Kasumi-1 (cell line): ENCODE results near the gene SREBF2.

Source experiments
- DNase-seq, 2 experiments: peaks; one replicate each; lab custom pipeline; 2025; lab: John Stamatoyannopoulos, UW

SREBF2 gene

DNA sequence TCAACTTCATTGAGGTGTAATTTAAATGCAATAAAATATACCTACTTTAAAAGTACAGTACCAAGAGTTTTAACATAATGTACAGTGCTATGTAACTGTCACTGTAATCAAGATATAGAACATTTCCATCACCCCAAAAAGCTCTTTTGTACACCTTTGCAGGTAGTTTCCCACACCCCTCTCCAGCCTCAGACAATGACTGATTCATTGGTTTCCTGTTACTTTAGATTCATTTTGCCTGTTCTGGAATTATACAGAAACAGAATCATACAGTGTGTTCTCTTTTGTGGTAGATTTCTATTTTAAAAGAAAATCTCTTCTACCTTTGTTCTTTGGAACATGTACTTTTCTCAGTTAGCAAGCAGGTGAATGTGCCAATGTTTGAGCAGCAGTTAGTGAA, 43.8 kb downstream of the SREBF2 start:
- no peak for DNase-seq

DNA sequence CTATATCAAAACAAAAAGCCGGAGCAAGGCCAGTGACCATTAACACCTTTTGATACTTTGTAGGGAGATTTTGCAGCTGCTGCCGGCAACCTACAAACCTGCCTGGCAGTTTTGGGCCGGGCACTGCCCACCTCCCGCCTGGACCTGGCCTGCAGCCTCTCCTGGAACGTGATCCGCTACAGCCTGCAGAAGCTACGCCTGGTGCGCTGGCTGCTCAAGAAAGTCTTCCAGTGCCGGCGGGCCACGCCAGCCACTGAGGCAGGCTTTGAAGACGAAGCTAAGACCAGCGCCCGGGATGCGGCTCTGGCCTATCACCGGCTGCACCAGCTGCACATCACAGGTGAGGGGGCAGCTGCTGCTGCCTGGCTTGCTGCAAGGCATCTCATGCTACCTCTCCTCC, 47.7 kb downstream of the SREBF2 start:
- no peak for DNase-seq

DNA sequence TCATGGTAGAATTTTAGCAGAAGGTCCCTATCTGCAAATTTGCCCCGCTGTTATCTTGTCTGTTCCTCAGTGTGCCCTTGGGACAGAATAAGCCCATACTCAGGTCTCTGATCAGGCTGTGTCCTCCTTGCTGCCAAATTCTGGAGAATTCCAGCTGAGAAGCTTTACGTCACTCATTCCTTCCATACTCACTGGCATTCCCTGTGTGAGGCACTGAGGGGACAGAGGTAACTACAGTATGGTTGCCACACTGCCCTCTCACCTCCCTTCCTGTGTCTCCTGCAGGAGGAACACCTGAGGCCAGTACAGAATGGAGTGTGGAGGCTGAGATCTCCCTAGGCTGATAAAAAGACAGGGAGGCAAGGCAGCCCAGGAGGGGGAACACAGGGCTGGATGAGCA, 50.5 kb downstream of the SREBF2 start:
- DNase-seq = no peak

DNA sequence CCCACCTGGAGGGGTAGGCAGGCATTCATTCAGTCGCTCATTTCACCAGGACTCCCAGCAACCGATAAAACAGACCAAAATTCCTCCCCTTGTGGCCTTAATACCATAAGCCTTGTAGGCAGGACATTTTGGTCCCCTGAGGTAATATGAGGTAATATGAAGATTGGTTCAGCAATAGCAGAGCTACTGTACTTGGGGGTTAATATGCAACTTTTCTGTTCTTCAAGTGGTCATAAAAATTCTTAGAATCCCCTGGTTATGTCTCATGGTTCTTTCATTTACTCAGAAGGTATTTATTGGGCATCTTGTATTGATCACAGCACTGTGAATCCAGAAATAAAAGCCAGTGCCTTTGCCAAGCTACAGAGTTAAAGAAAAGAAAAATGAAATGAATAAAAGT, 52.2 kb downstream of the SREBF2 start:
- DNase-seq = no peak

DNA sequence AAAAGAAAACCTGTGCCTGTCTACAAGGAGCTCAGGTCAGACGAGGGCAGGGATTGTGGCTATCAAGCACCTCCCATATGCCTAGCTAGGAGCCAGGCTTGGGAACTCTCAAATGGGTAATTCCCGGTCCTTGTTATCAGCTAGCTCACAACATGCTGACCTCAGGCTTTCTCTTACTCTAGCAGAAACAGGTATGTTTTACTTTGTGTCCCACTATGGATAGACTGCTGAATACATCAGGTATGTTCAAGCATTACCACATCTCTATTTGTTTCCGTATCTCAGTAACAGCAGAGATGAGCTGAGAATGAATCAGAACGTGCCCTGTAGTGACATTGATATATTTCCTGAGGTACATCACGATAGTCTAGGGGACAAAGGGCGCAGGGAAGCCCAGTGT, 52.6 kb downstream of the SREBF2 start:
- no peak for DNase-seq

DNA sequence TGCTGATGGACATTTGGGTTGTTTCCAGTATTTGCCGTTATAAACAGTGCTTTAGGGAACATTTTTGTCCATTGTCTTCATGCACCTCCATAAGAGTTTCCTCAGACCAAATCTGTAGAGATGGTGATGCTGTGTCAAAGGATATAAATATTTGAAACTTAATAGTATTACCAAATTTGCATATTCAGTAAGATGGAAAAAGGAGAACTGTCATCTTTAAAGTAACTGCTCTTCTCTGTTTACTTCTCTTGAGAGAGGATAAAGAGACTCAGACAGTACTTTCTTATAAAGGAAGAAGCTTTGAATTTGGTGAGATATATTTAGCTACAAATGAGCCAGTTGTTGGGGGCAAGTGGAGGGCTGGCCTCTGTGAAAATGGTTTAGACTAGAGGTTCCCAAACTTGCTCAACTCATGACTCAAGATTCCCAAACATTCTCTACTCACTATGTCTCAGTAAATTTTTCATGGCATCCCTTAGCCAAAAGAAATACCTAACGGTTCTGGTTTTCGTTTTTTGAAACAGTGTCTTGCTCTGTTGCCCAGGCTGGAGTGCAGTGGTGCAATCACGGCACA, 55.8 kb downstream of the SREBF2 start:
- no peak for DNase-seq

DNA sequence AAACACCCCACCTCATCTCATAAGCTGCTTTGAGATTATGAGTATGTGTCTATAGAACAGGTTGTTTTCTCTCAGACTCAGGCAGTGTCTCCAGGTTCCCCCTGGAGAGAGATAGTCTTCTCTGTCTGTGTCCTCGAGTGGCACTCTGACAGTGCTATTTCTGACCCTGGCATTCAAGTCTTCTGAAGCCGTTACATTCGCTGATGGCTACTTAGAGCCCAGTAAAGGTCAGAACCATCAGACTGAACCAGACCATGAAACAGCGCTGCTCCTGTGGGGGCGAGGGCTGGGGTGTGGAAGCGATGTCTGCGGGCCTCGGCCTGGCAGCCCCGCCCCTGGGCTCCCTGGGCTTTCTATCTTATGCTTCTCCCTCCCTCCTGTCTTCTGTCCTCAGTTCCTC, 58.5 kb downstream of the SREBF2 start:
- DNase-seq = no peak

DNA sequence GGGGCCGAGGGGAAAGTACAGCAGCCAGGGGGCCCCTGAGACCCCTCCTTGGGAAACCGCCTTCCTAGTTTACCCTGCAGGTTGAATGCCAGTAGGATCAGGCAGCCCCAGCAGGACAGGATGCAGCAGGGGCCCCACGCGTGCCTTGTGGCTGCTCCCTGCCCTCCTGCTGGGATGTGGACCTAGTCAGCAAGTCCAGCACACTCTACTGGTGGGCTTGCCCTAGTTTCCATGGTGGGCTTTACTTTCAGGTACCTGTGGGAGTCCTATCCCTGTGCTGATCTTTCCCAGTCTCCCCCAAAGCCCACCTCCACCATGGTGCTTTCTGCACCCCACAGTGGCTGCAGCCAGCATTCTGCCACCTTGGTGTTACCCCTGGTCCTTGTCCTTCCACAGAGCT, 59.8 kb downstream of the SREBF2 start:
- no peak for DNase-seq

DNA sequence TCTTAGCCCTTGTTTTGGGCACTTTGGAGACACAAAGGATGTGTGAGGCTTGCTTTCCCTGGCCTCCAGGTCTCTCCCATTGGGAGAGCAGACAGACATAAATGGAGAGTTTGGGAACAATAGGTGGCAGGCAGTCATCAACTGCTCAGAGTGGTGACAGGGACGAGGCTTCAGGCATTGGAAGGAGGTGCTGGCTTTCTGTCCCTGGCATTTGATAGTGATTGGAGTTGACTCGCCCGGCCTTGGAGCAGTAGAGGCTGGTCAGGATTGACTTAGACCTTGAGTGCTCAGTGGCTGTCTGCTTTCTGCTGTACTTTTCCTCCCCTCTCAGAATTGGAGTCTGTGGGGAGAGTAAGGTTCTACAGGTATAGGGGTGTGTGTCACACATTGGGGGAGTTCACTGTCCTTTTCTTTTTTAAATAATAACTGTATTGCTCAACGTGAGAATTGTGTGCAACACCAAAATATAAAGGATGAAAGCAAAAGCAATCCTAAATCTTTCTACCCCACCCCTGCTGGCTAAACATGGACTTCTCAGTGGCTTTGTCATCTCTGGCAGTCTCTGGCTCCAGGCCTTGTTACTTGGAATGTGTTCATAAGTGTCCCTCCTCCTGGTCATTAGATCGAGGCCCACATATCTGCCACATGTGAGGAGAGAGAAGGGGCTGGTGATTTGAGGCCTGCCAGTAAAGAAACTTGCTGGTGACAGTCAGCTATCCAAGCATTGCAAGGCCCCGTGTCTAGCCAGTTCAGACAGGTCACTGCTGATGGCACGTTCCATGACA, 60.9 kb downstream of the SREBF2 start:
- DNase-seq = no peak

DNA sequence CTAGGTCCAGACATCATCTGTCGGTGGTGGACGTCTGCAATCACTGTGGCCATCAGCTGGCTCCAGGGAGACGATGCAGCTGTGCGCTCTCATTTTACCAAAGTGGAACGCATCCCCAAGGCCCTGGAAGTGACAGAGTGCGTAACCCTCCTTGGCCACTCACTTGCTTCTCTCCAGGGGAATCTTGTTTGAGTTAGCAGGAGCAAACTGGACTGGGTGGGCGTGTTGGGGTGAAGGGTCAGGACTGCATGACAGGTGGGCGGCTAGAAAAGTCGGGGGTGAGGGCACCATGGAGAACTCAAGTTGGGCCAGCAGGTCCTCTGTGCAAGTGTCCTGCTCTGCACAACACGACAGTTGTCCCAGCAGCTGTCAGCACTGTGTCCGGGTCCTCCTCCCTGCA, 65.7 kb downstream of the SREBF2 start:
- no peak for DNase-seq

DNA sequence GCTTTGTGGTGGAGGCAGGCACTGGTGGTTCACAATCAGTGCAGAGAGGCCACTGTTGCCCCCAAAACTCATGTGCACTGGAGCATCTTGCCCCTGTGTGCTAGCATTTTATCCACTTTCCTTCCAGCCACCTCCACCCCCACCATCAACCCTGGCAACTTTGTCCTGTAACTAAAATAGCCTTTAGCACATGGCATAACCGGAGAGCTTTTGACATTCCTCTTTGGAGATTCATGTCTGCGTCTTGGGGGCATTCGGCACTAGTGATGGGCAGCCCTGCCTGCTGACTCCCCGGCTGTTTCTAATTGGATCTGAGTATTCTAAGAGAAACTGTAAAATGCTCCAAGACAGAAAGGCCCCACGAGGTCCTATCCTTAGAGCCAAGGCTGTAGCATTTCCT, 66.2 kb downstream of the SREBF2 start:
- no peak for DNase-seq

DNA sequence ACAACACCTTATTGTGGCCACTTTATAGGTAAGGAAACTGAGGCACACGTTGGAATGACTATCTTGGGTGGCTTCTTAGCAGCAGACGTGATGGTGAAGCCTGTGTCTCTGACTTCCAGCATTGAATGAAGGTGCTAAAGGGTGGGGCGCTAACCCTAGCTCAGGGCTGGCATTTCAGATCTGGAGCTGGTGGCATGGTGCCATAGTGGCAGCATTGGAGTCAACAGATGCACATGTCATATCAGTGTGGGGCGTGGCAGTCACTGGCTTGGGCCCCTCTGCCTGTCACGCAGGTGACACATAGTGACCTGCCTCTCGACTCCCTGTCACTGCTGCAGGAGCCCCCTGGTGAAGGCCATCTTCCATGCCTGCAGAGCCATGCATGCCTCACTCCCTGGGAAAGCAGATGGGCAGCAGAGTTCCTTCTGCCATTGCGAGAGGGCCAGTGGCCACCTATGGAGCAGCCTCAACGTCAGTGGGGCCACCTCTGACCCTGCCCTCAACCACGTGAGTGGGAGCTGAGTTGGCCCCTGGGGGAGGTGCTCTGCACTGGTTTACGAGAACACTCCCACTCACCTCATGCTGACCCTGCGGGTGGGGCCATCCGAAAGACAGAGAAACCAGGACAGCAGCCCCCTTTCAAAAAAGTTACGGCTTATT, 67.2 kb downstream of the SREBF2 start:
- no peak for DNase-seq

DNA sequence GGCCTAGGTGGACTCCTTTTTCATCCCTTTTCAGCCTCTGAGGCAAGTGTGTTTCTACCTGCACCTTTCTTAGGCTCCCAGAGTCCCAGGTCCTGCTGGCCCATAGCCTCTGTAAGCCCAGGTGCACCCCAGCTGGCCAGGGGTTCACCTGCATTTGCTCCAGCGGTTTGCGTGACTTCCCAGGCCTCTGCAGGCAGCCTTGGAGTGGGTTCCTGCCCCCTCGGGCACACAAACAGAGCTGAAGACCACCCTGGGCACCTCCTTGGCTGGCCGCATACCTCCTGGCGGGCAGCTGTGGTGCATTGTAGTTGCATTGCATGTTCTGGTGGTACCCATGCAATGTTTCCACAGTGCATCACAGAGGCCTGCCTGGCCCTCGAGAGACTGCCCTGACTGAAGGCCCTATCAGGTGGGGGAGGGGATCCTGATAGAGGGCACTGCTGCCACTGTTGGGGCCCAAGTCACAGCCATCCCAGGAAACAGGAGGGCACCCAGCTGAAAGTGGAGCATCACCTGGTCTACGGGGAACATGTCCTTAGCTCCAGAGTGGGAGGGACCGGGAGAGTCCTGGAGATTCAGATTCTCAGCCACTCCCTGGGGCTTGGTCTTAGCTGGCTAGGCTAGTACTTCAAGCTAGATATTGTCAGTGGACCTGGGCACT, 67.9 kb downstream of the SREBF2 start:
- DNase-seq = no peak

DNA sequence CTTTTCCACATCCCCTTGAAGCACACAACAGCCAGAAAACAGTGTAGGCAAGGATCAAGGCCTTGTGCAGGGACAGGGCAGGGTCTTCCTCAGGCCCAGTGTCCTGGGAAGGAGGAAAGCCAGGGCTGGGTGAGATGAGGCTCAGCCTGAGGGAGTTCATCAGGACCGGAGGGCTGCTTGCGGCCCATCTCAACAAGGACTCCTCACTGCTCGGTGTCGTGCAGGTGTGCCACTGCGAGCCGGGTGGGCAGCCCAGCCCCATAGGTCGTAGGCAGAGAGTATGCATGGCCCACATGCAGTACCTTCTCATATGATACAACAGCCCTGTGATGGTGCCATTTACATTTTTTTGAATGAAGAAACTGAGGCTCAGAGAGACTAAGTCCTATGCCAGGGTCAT, 69.1 kb downstream of the SREBF2 start:
- DNase-seq = no peak

DNA sequence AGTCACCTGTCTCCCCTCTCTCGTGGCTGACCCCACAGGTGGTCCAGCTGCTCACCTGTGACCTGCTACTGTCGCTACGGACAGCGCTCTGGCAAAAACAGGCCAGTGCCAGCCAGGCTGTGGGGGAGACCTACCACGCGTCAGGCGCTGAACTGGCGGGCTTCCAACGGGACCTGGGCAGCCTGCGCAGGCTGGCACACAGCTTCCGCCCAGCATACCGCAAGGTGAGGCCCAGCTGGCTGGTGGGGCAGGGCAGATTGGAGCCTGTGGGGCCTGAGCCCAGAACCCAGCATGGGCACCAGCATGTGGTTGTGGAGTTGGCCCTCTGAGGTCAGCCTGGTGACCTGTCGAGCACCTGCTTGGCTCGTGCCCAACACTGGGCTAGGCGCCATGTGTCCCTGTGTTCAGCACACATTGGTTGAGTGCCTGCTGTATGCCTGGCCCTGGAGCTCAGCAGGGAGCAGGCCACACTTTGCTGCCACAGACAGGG, 70.1 kb downstream of the SREBF2 start:
- DNase-seq = no peak

DNA sequence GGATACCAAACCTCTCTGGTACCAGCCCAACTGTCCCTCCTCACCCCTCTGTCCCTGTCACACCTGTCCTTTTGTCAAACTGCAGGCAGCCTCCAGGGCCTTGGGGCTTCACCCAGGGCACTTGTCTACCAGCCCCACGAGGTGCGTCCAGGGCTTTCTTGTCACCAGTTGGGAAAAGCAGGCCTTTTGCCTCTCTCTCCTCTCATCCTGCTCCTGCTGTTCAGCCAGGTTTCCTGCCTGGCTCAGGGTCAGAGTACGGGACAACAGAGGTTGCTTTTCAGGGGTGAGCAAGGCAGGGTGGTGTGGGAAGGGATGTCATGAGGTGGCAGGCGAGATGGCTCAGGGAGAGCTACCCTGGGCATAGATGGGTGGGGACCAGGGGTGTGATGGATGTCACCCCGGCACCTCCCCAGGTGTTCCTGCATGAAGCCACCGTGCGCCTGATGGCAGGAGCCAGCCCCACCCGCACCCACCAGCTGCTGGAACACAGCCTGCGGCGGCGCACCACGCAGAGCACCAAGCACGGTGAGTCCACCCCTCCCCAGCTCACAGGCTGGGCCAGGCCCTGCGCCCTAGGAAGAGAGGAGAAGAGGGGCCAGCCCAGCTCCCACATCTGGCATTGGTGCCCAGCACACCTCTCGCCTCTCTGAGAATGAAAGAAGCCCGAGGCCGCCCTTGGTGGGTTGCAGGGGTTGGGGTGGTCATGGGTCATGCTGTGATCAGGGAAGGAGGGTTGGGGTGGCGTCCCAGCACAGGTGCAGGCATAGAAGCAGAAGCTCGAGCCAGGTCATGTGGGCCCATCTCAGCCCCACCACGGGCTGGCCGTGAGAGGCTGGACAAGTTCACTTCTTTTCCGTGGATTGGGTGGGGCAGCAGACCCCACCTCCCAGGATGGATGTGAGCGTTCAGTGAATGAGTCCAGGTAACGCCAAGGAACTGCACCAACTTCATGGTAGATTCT, 71.8 kb downstream of the SREBF2 start:
- DNase-seq = no peak

DNA sequence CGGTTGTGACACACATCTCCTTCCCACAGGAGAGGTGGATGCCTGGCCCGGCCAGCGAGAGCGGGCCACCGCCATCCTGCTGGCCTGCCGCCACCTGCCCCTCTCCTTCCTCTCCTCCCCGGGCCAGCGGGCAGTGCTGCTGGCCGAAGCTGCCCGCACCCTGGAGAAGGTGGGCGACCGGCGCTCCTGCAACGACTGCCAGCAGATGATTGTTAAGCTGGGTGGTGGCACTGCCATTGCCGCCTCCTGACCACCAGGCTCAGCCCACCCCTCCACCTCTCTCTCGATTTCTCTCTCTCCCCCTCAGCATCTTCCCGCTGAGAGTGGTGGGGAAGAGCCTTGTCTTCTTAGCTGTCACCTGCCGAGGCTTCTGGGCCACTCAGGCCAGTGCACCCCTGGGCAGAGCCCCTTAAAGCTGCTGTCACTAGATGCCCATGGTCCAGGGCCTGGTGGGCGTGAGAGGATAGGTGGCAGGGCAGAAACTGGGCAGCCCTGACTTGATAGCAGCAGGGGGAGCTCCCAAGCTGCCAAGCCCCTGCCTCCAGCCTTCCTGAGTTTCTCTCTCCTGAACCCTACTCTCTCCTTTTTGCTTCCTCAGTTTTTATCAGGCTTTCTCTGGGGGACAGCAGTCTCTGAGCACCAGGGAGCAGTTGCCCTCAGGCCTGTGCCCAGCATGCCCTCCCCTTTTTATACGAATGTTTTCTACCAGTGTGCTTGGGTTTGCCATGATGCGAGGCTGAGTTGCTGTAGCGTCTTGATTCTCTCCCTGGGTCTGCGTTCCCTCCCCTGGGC, 72.7 kb downstream of the SREBF2 start:
- DNase-seq = no peak

DNA sequence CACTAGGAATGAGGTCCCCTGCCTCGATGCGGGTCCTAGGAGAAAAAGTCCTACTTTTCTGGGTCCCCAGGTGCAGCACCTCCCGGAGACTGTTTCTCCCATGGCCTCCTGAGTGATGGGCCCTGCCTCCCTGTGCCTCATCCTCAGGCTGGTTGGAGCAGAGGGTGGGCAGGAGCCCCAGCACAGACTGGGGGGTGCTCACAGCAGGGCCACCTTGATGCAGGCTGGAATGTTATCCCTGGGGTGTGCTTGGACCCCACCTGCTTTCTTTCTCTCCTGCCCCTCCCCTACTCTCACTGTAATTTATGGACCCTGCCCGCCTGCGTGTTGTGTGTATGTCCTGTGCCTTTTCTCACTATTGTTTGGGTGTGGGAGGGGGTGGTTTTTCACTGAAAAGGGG, 73.9 kb downstream of the SREBF2 start:
- no peak for DNase-seq

DNA sequence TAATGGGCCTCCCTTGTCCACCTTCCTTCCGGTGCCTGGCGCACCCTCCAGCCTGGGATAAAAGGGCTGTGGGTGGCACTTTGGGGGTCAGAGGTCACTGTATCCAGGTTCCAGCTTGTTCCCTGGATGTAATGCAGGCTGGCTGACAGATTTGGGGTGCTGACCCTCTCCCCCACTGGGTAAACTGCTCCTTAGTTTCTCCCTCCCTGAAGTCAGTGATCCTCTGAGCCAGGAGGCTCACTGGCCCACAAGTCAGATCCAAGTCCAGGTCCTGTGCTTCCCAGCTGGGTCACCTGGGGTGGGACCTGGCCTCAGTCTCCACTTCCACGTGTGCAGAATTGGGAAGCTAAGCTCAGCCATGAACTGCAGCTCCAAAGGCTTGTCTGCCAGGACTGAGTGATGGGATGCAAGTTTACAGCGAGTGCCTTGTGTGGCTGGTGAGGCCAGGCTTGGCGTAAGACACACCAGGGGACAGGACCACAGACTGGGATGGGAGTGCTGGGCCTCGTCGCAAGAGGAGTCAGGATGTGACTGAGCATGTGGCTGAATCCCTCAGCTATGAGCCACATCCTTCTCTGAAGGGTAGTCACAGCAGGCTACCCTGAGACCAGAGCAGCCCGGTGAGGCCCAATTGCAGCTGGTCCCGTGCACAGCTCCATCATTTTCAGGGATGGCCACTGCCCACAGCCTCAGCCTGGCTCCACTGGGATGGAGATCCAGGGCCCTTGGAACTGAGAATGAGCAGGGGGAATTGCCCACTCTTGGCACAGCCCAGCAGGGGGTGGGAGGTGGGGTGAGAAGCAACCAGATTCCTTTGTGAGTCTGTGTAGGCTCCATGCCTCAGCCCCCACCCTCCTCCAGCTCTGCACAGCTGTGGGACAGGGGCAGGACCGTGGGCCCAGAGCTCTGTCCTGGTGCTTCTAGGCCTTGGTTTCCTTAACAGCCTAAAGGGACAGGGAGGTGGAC, 74.8 kb downstream of the SREBF2 start:
- DNase-seq = no peak
